ENCODE measurements around the gene CENATAC. TPM values are rescaled to one million over a fixed set of nuclear protein-coding genes. Genes with fewer than 3 reads are reported as not detected.

The CENATAC gene
- total and polyA plus RNA-seq, 4 donors, result 6.0 to 33.6 (median 13.2) TPM

- no peak for TF ChIP-seq MAX (IDR thresholded peaks at IDR 0.05)
- no peak for TF ChIP-seq HNF4G (IDR thresholded peaks at IDR 0.05)
- TF ChIP-seq JUND (IDR thresholded peaks at IDR 0.05), result no peak
- TF ChIP-seq ZBTB33 (IDR thresholded peaks at IDR 0.05), result no peak
- no peak for TF ChIP-seq FOXA1 (IDR thresholded peaks at IDR 0.05)
- no peak for TF ChIP-seq EGR1 (IDR thresholded peaks at IDR 0.05; ENCODE audit: low read depth in 2 of 2)
- TF ChIP-seq YY1 (IDR thresholded peaks at IDR 0.05), result no peak
- no peak for TF ChIP-seq GABPA (IDR thresholded peaks at IDR 0.05 in 1 of 2, conservative IDR thresholded peaks at IDR 0.05 in 1 of 2)
- no peak for TF ChIP-seq RAD21 (IDR thresholded peaks at IDR 0.05)
- TF ChIP-seq TAF1 (conservative IDR thresholded peaks at IDR 0.05), result no peak
- TF ChIP-seq FOXA2 (IDR thresholded peaks at IDR 0.05), result no peak
- no peak for TF ChIP-seq SP1 (IDR thresholded peaks at IDR 0.05)
- TF ChIP-seq ATF3 (IDR thresholded peaks at IDR 0.05), result no peak
- H3K27ac ChIP-seq (ENCODE audit: low read depth in 1 of 2, low read length in 2 of 2), result no peak overlapping the region
- 95% methylated on average over 4 of the region's 4 CpGs for WGBS
- no peak for DNase-seq (ENCODE audit: low spot score)
- peaks cover 3 to 21% (median 16%) of the 10 kb centered on the region in 4 donors for H3K36me3 ChIP-seq (ENCODE audit: control insufficient read depth in 4 of 4, insufficient read depth in 3 of 4, low read depth in 1 of 4, low read length in 3 of 4)
- no peak overlapping the region for H3K9ac ChIP-seq (ENCODE audit: low read depth in 1 of 2, low read length in 2 of 2)
- no peaks in the 10 kb centered on the region for H3K27me3 ChIP-seq (ENCODE audit: control insufficient read depth in 4 of 4, insufficient read depth in 4 of 4, low read length in 3 of 4)
- no peak overlapping the region for H3K4me3 ChIP-seq (ENCODE audit: low read depth in 1 of 3, low read length in 3 of 3)
- peaks cover 0 to 2% (median 0%) of the 10 kb centered on the region in 4 donors for H3K4me1 ChIP-seq (ENCODE audit: control insufficient read depth in 4 of 4, insufficient read depth in 4 of 4, low read length in 3 of 4)
- H3K9me3 ChIP-seq (ENCODE audit: control insufficient read depth in 4 of 4, low read length in 3 of 4), result no peaks in the 10 kb centered on the region
These were observed 8.7 kb downstream of the CENATAC start for GRCh38 chr11:119006656-119007055.

- DNase-seq (ENCODE audit: low spot score), result no peak
- H3K4me1 ChIP-seq (ENCODE audit: control insufficient read depth in 4 of 4, insufficient read depth in 4 of 4, low read length in 3 of 4), result peaks cover 2 to 12% (median 7%) of the 10 kb centered on the region in 4 donors
- TF ChIP-seq RXRA (IDR thresholded peaks at IDR 0.05) (peak in 1 of 2 donors; percentile 26), ATF3 (IDR thresholded peaks at IDR 0.05) (no peak), EGR1 (IDR thresholded peaks at IDR 0.05; ENCODE audit: low read depth in 2 of 2) (no peak), ZBTB33 (IDR thresholded peaks at IDR 0.05) (no peak), RAD21 (IDR thresholded peaks at IDR 0.05) (peak in 1 of 2 donors; percentile 29), NR2F2 (IDR thresholded peaks at IDR 0.05) (no peak), HNF4A (conservative IDR thresholded peaks at IDR 0.05) (peak in 1 of 2 donors; percentile 17), GABPA (IDR thresholded peaks at IDR 0.05 in 1 of 2, conservative IDR thresholded peaks at IDR 0.05 in 1 of 2) (no peak)
- H3K4me3 ChIP-seq (ENCODE audit: low read depth in 1 of 3, low read length in 3 of 3), result no peak overlapping the region
- peaks cover 7 to 48% (median 35%) of the 10 kb centered on the region in 4 donors for H3K36me3 ChIP-seq (ENCODE audit: control insufficient read depth in 4 of 4, insufficient read depth in 3 of 4, low read depth in 1 of 4, low read length in 3 of 4)
- no peak overlapping the region for H3K27ac ChIP-seq (ENCODE audit: low read depth in 1 of 2, low read length in 2 of 2)
- 63% methylated on average over 6 of the region's 6 CpGs for WGBS
- H3K27me3 ChIP-seq (ENCODE audit: control insufficient read depth in 4 of 4, insufficient read depth in 4 of 4, low read length in 3 of 4), result no peaks in the 10 kb centered on the region
- H3K9ac ChIP-seq (ENCODE audit: low read depth in 1 of 2, low read length in 2 of 2), result no peak overlapping the region
- no peaks in the 10 kb centered on the region for H3K9me3 ChIP-seq (ENCODE audit: control insufficient read depth in 4 of 4, low read length in 3 of 4)
These were observed 13.6 kb downstream of the CENATAC start for GRCh38 chr11:119011476-119012053.

All from liver (tissue), 9 donors.